ENCODE results near the gene TMEM151B.

TMEM151B gene

DNA sequence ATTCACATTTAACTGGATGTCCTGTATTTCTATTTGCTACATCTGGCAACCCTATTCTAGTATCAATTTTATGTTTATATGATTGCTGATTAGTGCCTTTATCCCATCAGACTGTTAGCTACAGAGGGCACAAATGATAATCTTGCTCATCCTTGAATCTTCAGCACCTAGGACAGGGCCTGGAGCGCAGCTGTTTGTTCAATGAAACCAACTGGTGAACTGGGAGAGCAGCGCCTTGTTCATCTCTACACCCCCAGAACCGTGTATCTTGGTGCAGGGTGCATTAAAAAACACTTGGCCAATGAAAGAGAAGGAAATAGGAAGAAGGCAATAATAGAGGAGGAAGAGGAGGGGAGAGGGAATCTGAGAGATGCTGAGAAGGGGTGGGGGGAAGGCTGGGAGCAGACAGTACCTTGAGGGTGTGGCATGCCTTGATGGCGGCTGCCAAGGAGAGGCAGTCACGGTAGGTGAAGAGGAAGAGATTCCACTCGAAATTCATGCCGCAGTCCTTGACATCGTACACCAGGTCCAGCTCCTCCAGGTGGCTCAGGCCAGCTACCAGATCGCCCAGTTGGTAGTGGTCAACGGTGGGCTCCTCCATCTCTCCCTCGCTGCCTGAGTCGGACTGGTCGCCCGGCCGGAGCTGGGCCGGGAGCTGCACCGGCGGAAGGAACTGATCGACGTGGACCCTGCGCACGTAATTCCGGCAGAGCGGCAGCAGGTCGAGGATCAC, 15.5 kb downstream of the TMEM151B start:
- TF ChIP-seq, protein P1, sequence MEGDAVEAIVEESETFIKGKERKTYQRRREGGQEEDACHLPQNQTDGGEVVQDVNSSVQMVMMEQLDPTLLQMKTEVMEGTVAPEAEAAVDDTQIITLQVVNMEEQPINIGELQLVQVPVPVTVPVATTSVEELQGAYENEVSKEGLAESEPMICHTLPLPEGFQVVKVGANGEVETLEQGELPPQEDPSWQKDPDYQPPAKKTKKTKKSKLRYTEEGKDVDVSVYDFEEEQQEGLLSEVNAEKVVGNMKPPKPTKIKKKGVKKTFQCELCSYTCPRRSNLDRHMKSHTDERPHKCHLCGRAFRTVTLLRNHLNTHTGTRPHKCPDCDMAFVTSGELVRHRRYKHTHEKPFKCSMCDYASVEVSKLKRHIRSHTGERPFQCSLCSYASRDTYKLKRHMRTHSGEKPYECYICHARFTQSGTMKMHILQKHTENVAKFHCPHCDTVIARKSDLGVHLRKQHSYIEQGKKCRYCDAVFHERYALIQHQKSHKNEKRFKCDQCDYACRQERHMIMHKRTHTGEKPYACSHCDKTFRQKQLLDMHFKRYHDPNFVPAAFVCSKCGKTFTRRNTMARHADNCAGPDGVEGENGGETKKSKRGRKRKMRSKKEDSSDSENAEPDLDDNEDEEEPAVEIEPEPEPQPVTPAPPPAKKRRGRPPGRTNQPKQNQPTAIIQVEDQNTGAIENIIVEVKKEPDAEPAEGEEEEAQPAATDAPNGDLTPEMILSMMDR (IDR thresholded peaks at IDR 0.05; ENCODE audit: low read depth, low read length), result no peak
- DNase-seq, result no peak

DNA sequence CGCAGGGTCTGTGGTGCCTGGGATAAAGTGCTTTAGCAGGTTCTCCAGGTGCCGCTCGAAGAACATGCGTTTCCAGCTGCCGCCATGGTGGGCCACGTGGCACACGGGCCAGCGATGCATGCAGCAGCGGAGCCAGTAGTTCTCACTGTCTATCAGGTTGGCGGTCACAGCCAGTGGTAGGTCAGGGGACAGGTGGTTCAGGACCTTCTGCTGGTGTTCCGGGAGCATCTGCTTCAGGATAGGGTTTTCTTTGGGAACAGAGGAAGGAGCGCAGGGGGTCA, 16.0 kb downstream of the TMEM151B start:
- no peak for DNase-seq
- Histone ChIP-seq H3K27ac (no peak overlapping the region), H3K36me3 (no peaks in the 10 kb centered on the region), H3K27me3 (ENCODE audit: insufficient read depth, low read depth, severe bottlenecking) (no peaks in the 10 kb centered on the region), H3K4me3 (ENCODE audit: low read depth, low read length) (no peak overlapping the region), H3K9me3 (ENCODE audit: severe bottlenecking) (no peaks in the 10 kb centered on the region)
- TF ChIP-seq, protein P1 (IDR thresholded peaks at IDR 0.05; ENCODE audit: low read depth, low read length), result no peak

More for the DNA sequence above, 15.5 kb downstream of the TMEM151B start:
- Histone ChIP-seq H3K27ac (no peak overlapping the region), H3K36me3 (no peaks in the 10 kb centered on the region), H3K27me3 (ENCODE audit: insufficient read depth, low read depth, severe bottlenecking) (no peaks in the 10 kb centered on the region), H3K4me3 (ENCODE audit: low read depth, low read length) (no peak overlapping the region), H3K9me3 (ENCODE audit: severe bottlenecking) (no peaks in the 10 kb centered on the region)

DNA sequence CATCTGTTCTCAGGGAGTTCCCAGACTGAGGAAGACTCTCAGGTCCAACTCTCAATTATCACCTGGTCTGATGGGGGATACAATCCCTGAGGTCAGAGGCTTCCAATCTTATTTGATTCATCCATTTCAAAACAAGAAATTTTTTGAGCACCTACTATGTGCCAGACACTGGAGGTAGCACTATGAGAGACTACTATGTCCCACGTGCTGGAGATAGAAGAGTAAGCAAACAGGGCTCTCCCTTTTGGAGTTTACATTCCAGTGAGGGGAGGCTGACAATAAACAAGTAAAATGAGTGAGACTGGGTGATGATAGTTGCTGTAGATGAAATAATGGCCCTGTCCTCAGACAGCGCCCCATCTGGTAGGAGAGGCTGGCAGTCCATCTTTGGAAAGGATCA, 16.5 kb downstream of the TMEM151B start:
- H3K9me3 ChIP-seq (ENCODE audit: severe bottlenecking), result no peaks in the 10 kb centered on the region
- no peak overlapping the region for H3K4me3 ChIP-seq (ENCODE audit: low read depth, low read length)
- H3K27me3 ChIP-seq (ENCODE audit: insufficient read depth, low read depth, severe bottlenecking), result no peaks in the 10 kb centered on the region
- TF ChIP-seq, protein P1 (IDR thresholded peaks at IDR 0.05; ENCODE audit: low read depth, low read length), result no peak
- no peaks in the 10 kb centered on the region for H3K36me3 ChIP-seq
- no peak for DNase-seq
- H3K27ac ChIP-seq, result no peak overlapping the region

DNA sequence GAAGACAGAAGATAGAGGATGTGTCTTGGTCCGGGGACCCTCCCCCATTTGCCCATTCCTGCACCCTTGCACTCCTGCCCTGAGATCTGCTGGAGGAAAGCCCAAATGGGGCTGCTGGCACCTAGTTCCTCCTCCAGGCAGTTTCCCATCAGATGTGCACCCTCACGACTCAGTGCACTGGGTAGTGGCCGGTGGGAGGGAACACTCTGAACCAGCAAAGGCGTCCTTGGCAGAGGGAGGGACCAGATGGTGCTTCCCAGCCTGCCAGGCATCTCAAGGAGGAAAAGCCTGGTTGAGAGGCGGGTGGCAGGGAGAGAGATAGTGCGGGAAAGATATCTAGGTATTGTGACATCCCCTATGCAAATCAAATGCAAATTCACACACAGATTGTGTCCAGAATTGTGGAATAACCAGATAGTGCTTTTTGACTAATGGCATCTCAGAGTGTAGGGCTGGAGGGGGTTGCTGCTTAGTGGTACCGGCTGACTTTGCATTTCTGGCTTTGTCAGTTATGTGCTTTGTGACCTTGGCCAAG, 19.5 kb downstream of the TMEM151B start:
- TF ChIP-seq, protein P1 (IDR thresholded peaks at IDR 0.05; ENCODE audit: low read depth, low read length), result no peak
- no peak for DNase-seq
- Histone ChIP-seq H3K27ac (no peak overlapping the region), H3K9me3 (ENCODE audit: severe bottlenecking) (no peaks in the 10 kb centered on the region), H3K36me3 (no peaks in the 10 kb centered on the region), H3K4me3 (ENCODE audit: low read depth, low read length) (no peak overlapping the region), H3K27me3 (ENCODE audit: insufficient read depth, low read depth, severe bottlenecking) (no peaks in the 10 kb centered on the region)

DNA sequence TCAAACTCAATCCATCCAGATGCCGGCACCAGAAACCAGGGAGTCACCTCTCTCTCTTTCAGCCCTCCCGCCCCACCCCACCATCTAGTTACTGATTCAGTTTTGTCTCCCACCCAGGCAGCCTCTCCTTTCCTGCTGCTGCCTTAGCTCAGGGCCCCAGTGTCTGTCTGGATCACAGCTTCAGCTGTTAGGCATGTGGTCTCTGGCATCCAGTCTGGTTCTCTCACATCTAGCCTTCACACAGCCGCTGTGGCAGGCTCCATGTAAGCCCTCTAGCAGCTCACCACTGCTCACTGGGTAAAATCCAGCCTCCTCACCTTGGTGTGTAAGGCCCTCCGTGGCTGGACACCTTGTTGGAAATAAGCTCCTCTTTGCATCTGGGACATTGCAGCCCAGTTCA, 21.6 kb downstream of the TMEM151B start:
- TF ChIP-seq, protein P1 (IDR thresholded peaks at IDR 0.05; ENCODE audit: low read depth, low read length), result no peak
- H3K4me3 ChIP-seq (ENCODE audit: low read depth, low read length), result no peak overlapping the region
- H3K27me3 ChIP-seq (ENCODE audit: insufficient read depth, low read depth, severe bottlenecking), result no peaks in the 10 kb centered on the region
- peak; percentile 19 for DNase-seq
- no peaks in the 10 kb centered on the region for H3K36me3 ChIP-seq
- H3K27ac ChIP-seq, result no peak overlapping the region
- no peaks in the 10 kb centered on the region for H3K9me3 ChIP-seq (ENCODE audit: severe bottlenecking)
